ENCODE data around the gene PRCC. TPM values are rescaled to one million over a fixed set of nuclear protein-coding genes. Genes with fewer than 3 reads are reported as not detected.

Gene PRCC
- total and polyA plus RNA-seq, 2 of the 8 experiments (the other 6 are each of a cell fraction or from before 2014, with no cell fraction given) = 95.2 to 115 TPM

- Histone ChIP-seq H3K23me2 (ENCODE audit: low read depth, low read length) (no peaks in the 10 kb centered on the region), H2BK120ac (replicated peaks; ENCODE audit: low read depth, low read length) (no peak overlapping the region), H3K27me3 (replicated peaks in 1 of 4; ENCODE audit: control insufficient read depth in 3 of 4, extremely low read depth in 1 of 4, insufficient read depth in 3 of 4, low read length in 3 of 4) (no peaks in the 10 kb centered on the region), H2AFZ (ENCODE audit: low read length) (no peak overlapping the region), H3K14ac (ENCODE audit: insufficient read length) (no peak overlapping the region), H2BK12ac (ENCODE audit: low read depth, low read length) (no peak overlapping the region), H3K18ac (ENCODE audit: extremely low read depth, low read length) (no peak overlapping the region), H4K8ac (ENCODE audit: extremely low read depth, insufficient read depth, low read length) (no peak overlapping the region), H3K9ac (replicated peaks in 1 of 4; ENCODE audit: extremely low read depth in 1 of 4, low read depth in 3 of 4, low read length in 3 of 4) (no peak overlapping the region), H3K4me3 (ENCODE audit: extremely low read depth in 1 of 4, insufficient read depth in 2 of 4, low read depth in 3 of 4, low read length in 4 of 4) (no peak overlapping the region), H3K79me2 (ENCODE audit: control insufficient read depth in 1 of 2, insufficient read depth in 2 of 2, low read length in 2 of 2) (peaks cover 20 to 87% of the 10 kb centered on the region in 2 experiments), H4K20me1 (replicated peaks in 1 of 2; ENCODE audit: control insufficient read depth in 1 of 2, insufficient read depth in 2 of 2, low read length in 2 of 2) (peaks cover 10 to 14% of the 10 kb centered on the region in 2 experiments), H2BK15ac (ENCODE audit: low read length) (no peak overlapping the region), H3K4me1 (replicated peaks in 1 of 4; ENCODE audit: control insufficient read depth in 3 of 4, insufficient read depth in 4 of 4, low read length in 3 of 4) (no peaks in the 10 kb centered on the region), H3K9me3 (ENCODE audit: insufficient read depth in 2 of 2, low read depth in 1 of 2, low read length in 1 of 2) (no peaks in the 10 kb centered on the region), H3K36me3 (ENCODE audit: control insufficient read depth in 2 of 4, insufficient read depth in 4 of 4, low read length in 3 of 4) (peaks cover 0 to 12% (median 2%) of the 10 kb centered on the region in 4 experiments; a peak in 3 of 8 replicates), H3K4ac (replicated peaks; ENCODE audit: insufficient read length, low read depth, low read length) (no peak overlapping the region), H4K91ac (replicated peaks; ENCODE audit: insufficient read length, low read length) (no peak overlapping the region), H2AK5ac (ENCODE audit: low read depth, low read length) (no peak overlapping the region), H3K23ac (ENCODE audit: insufficient read length) (no peak overlapping the region), H3K56ac (replicated peaks; ENCODE audit: insufficient read length, low read depth, low read length) (no peak overlapping the region), H3K27ac (ENCODE audit: low read depth, low read length) (no peak overlapping the region), H3K4me2 (ENCODE audit: insufficient read depth in 1 of 2, low read depth in 2 of 2, low read length in 2 of 2) (no peak overlapping the region), H2BK5ac (ENCODE audit: low read depth, low read length) (no peak overlapping the region), H2BK20ac (ENCODE audit: low read length) (no peak overlapping the region), H4K5ac (ENCODE audit: insufficient read length, low read depth, low read length) (no peak overlapping the region), H3K79me1 (ENCODE audit: low read depth, low read length) (peaks cover 14% of the 10 kb centered on the region)
- ChIA-PET POLR2A (ENCODE audit: partially characterized antibody) (interaction anchor here (0.7 to 1.8 kb wide), 3 partner anchors 10 to 115 kb away, joined by 3 to 5 read pairs (median 4); partner anchors contain the start of gene HDGF), CTCF (ENCODE audit: partially characterized antibody) (interaction anchor here (1.4 to 4.8 kb wide), 4 partner anchors 16 to 86 kb away, joined by 3 to 20 read pairs (median 4); no protein-coding TSS in a partner anchor)
- FAIRE-seq = no peak
- 97% methylated on average over 5 of the region's 5 CpGs; no CpG with 5 or more reads in 1 of the 2 experiments for WGBS, 2 experiments (ENCODE audit: extremely low coverage in 1 of 2, insufficient coverage in 1 of 2, insufficient read length in 1 of 2, insufficient replicate concordance in 2 of 2, low coverage in 1 of 2, low lambda C conversion rate in 2 of 2, missing lambda C conversion rate in 1 of 2)
- TF ChIP-seq POLR2AphosphoS5 (IDR thresholded peaks at IDR 0.05; ENCODE audit: low read depth, low read length) (no peak), TAF1 (IDR thresholded peaks at IDR 0.05; ENCODE audit: low read depth, low read length) (no peak), ATF2 (IDR thresholded peaks at IDR 0.05; ENCODE audit: low read length) (no peak), SP4 (IDR thresholded peaks at IDR 0.05; ENCODE audit: low read length) (no peak), SIX5 (IDR thresholded peaks at IDR 0.05; ENCODE audit: low read depth, low read length) (no peak), NRF1 (IDR thresholded peaks at IDR 0.05; ENCODE audit: low read depth, low read length) (no peak)
- no peak for DNase-seq (ENCODE audit: low read depth in 1 of 2, low spot score in 2 of 2)
These were observed 8.5 kb downstream of the PRCC start for GRCh38 chr1:156775799-156776198.
